HUDEP-2 (cell line): ENCODE results near the gene AIFM1.

Source experiments
- DNase-seq, 76 experiments: peaks; one replicate each; lab custom pipeline; 2025; ENCODE audit not compliant: unreplicated experiment in 76 of 76; lab: John Stamatoyannopoulos, UW

The AIFM1 gene

GRCh38 chrX:130171446-130172126 is 5.9 kb upstream of the AIFM1 start, which contains the start of gene RAB33A:
TSS of gene RAB33A (plus strand) at chrX:130171962. CDS start at chrX:130172063, 101 bp downstream.
- peak in 1 of 76 experiments; percentile 1 for DNase-seq

DNA sequence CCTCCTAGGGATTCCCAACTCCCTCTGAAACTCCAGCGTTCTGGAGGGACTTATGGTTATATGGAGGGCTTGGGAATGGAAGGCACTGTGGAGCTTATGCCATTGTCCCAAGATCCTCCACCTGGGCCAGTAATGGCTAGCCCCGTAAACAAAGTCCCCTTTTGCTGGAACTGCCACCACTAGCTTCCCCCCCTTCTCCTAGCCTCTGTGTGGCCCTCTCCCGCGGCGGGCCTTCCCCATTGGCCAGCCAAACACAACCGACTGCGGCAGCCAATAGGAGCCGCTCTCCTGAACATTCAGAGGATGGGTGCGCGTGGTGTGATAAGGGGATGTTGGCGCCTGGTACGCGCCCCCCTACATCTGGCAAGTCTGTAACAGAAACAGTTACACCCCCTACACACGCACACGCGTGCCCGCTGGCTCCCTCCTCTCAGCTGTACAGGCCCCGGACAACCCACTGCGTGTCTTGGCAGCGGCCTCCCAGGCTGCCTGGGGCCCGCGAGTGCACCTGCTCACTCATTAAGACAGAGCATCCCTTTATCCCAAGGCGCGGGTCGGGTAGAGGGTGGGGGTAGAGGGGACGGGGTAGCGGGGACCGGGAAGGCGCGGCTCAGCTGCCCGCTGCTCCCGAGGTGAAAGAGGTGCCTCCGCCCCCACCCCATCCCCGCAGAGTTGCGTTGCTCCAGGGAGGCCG is 5.3 kb upstream of the AIFM1 start:
- peak in 18 of 76 experiments; percentile 1 to 33 (median 7) for DNase-seq

- DNase-seq = no peak
Measured at GRCh38 chrX:130167040-130167439, 1.4 kb upstream of the AIFM1 start.

DNA sequence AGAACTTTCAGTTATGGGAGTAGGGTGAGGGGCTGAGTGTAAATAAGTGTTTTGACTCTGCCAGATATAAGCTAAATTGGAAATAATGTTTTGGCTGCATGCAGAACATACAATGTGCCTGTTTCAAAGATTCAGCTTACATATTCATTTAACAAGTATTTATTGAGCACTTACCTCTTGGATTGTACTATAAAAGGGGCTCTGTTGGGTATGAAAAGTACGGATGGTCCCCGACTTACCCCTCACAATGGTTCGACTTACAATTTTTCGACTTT is 799 bp upstream of the AIFM1 start:
- DNase-seq = no peak

- DNase-seq = peak in 27 of 76 experiments; percentile 2 to 53 (median 20)
Measured at GRCh38 chrX:130165181-130165702, 399 bp downstream of the AIFM1 start.

GRCh38 chrX:130163398-130163797 is 2.2 kb downstream of the AIFM1 start:
- no peak for DNase-seq

DNA sequence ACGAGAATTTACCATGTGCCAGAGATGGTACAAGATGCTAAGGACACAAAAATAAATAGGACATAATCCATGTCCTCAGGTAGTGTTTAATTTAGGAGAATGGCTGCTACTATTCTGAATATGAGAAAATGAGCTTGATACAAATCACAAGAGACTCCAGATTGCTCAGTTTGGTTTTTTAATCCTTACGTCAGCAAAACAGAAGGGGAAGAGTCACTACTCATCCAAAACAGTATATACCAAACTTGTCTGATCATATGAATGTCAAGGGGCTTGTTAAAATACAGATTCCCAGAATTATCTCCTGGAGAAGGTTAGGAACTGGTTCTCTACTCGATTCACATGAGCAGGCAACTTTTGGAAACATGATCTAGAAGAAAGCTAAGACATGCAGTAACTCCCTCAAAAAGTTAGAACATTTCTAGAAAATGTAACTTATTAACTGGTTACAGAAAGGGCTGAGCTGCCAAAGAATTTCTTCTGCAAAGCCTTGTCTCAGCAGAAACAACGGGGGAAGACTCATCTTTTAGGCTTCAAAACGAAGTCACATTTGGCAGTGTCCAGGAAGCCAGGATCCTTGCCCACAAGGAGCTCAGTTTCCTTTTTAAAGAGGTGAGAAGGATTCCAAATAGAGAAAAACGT is 3.4 kb downstream of the AIFM1 start:
- DNase-seq = no peak

GRCh38 chrX:130159776-130160175 is 5.9 kb downstream of the AIFM1 start:
- DNase-seq = no peak

DNA sequence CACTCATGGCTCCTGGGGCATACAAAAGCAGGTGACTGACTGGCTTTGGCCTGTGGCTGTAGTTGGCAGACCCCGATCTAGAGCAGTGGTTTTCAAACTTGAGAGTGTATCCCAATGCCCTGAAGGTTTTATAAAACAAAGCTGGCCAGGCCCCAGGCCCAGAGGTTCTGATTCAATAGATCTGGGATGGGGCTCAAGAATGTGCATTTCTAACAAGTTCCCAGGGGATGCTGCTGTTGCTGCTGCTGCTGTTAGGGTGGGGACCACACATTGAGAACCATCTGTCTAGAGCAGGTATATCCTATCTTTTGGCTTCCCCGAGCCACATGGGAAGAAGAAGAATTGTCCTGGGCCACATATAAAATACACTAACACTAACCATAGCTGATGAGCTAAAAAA is 7.3 kb downstream of the AIFM1 start:
- no peak for DNase-seq

- DNase-seq = no peak
Measured at GRCh38 chrX:130155564-130155963, 10.1 kb downstream of the AIFM1 start.

DNA sequence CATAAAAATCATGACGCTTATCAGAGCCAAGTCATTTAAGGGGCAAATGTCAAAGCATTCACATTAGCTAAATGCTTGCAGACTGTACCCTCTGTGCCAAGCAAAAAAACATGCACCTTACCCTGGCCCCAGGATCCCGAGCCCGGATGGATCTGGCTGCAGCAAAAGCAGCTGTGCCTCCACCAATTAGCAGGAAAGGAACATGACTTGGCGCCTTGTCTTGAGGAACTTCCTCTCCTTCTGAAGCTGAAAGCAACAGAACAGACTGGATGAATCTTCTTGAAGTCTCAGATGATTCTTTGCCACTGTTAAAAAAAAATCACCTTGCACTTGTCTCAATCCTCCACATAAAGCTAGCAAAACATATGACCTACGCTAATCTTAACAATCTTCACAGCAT is 18.0 kb downstream of the AIFM1 start:
- no peak for DNase-seq

DNA sequence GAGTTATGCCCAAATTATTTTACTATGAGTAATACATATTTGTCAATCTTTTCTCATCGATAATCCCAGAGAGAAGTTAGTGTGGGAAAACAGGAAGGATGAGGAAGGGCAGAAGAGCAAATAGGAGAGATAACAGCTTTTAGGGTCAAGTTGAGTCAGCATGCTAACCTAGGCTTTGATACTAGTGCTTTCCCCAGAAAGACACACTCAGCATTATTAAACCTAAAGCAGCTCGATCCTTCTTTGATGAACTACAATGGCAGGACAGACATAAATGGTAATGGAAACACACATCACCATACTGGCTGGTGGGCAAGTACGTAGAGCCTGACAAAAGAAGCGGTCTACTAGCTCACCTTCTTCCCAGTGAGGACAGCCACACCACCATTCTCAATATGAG is 20.5 kb downstream of the AIFM1 start:
- DNase-seq = no peak

DNA sequence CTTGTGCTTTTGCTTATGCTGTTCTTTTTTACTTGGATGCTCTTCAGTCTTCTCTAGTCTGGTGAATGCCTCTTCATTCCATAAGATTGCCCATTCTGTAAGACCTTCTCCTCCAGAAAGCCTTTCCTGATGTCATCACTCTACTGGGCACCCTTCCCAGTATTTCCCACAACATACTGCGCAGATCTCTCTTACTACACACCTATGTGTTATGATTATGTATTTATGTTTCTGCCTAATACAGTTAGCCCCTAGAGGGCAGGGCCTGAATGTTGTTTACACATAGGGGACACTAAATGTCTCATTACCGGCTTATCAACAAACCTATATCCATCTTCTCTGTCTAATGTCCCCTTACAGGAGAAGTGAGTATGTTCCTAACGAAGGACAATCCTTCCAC is 21.1 kb downstream of the AIFM1 start:
- no peak for DNase-seq

- peak in 2 of 76 experiments; percentile 1 to 3 for DNase-seq
Measured at GRCh38 chrX:130139474-130140201, 26.0 kb downstream of the AIFM1 start.

DNA sequence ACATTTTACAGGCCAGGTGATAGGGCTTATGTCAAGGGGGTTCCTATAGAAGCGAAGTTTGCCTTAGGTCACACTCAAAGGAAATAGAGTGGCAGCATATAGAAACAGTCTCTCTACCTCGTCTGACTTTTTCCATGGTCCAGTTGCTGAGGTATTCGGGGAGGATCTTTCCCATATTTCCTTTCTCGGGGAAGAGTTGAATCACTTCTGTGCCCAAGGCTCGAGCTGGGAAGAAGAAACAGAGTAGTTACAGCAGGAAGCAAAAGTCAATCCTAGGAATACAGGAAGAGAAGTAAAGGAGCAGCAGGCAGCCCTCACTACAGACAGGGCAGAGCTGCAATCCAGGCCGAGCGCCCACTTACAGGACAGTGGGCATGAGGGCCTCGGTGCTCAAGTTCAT is 28.7 kb downstream of the AIFM1 start:
- no peak for DNase-seq

GRCh38 chrX:130136496-130136895 is 29.1 kb downstream of the AIFM1 start:
- no peak for DNase-seq

GRCh38 chrX:130130990-130131389 is 34.7 kb downstream of the AIFM1 start:
- no peak for DNase-seq

GRCh38 chrX:130125091-130125874 is 40.4 kb downstream of the AIFM1 start:
- DNase-seq = peak in 27 of 76 experiments; percentile 0 to 23 (median 2)

DNA sequence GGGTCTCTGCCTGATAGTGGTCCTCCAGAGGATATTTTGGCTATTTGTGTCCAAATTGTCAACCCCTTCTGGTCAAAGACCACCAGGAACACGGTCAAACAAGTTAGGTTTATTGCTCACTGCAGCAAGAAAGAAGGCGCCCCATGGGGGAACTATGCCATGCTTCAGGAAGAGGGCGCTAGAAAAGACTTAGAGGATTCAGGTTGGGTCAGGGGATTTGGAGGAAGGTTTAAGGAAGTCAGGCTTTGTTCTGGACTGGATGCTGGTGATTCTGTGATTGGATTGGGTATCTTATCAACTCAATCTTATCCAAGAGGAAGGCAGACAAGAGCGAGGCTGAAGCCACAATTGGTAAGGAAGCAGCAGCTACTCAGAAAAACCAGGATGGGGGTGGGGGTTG is 41.1 kb downstream of the AIFM1 start:
- DNase-seq = no peak

DNA sequence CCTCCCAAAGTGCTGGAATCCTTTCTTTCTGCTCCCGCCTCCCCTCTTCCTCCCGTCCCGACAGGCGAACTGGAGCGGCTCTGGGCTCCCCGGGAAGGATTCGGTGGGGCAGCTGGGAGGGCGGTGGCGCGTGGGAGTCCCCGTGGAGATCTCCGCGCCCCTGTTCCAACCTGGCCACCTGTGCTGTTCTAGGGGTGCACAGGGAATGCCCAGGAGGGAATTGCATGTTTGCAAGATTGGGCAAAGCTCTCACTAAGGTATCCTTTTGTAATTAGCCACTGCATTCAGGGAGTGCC is 44.2 kb downstream of the AIFM1 start:
- no peak for DNase-seq
